Measurements from ENCODE around the gene LIPG. TPM values are rescaled to one million over a fixed set of nuclear protein-coding genes. Genes with fewer than 3 reads are reported as not detected.
A peak's percentile ranks its signal among the peaks of the same experiment; 100 is the strongest.

Gene LIPG
- total and polyA plus RNA-seq, 9 of the 15 experiments (the other 6 are each of a cell fraction or from before 2014, with no cell fraction given) = 0.76 to 1.8 (median 1.3) TPM

DNA sequence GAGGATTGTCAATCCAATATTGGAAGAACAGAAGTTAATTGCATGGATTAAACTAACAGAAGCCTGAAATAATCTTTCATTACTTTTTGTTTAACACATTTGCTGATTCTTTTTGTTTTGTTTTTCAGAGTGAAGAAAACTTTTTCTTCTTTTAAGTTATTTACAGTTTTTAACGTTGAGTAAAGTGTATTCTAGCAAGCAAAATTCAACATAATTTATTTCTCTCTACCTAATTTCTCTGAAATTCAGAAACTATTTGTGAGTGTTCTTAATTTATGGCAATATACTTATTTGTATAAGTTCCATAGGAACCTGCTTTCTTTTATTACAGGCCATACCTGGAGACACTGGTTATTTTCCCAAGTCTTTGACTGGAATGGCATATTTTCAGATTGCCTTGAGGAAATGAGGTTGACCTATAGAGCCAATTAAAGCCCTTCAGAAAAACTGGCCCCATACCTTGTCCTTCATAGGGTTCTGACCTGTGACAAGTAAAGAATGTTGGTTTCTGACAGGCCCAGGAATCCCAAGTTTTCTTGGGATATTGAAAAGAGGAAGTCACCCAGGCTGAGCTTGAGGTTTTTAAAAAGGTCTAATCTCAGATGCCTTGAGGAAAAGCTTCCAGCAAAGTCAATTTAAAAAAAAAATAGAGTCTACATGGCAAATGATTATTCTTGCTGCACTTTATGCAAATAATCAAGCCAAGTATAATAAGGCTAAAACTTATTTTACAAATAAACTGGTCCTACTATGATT, 26.8 kb upstream of the LIPG start:
- Histone ChIP-seq H4K20me1 (replicated peaks; ENCODE audit: control insufficient read depth, insufficient read depth, low read length) (no peaks in the 10 kb centered on the region), H3K27me3 (ENCODE audit: control insufficient read depth in 2 of 2, insufficient read depth in 2 of 2, low read length in 2 of 2) (no peaks in the 10 kb centered on the region), H3K36me3 (ENCODE audit: control insufficient read depth, insufficient read depth, low read length) (no peaks in the 10 kb centered on the region), H3K4me2 (ENCODE audit: insufficient read depth, low read length) (no peak overlapping the region), H3K9me1 (ENCODE audit: control insufficient read depth, insufficient read depth, low read length) (no peaks in the 10 kb centered on the region), H3K9ac (ENCODE audit: insufficient read depth in 1 of 2, low read depth in 2 of 2, low read length in 2 of 2) (no peak overlapping the region), H3K27ac (ENCODE audit: extremely low read depth, low read depth, low read length) (no peak overlapping the region), H3K4me3 (no peak overlapping the region), H3K79me2 (ENCODE audit: control insufficient read depth, insufficient read depth, low read length) (no peaks in the 10 kb centered on the region), H3K9me3 (replicated peaks; ENCODE audit: control insufficient read depth, insufficient read depth, low read depth, low read length) (no peaks in the 10 kb centered on the region; the same call in 1 of the 2 replicates), H2AFZ (ENCODE audit: low read depth, low read length) (no peak overlapping the region), H3K4me1 (replicated peaks in 1 of 2; ENCODE audit: control insufficient read depth in 2 of 2, insufficient read depth in 2 of 2, low read length in 2 of 2) (peaks cover 2 to 3% of the 10 kb centered on the region in 2 experiments; a peak in 2 of 5 replicates)
- in situ Hi-C loops (cut with MboI) = no loop called here
- DNase-seq (ENCODE audit: extremely low read depth in 1 of 4, low spot score in 3 of 4) = no peak
- intact Hi-C loops (cut with micrococcal nuclease) = no loop called here
- WGBS (ENCODE audit: insufficient coverage, low coverage, missing lambda C conversion rate) = 17% methylated on average over 1 of the region's 1 CpG
- FAIRE-seq = no peak
- ChIA-PET CTCF (ENCODE audit: low intra/inter-chr PET ratio) (no interaction called here), POLR2A (no interaction called here)
- no TSS peak for BruUV-seq (replicated peaks)
- ATAC-seq = no peak
- TF ChIP-seq SPI1 (IDR thresholded peaks at IDR 0.05; ENCODE audit: borderline replicate concordance, low read depth, low read length) = peak; percentile 77; the same call in 1 of the 2 replicates
- no peak for TF ChIP-seq WHSC1 (IDR thresholded peaks at IDR 0.05; ENCODE audit: low read length)

DNA sequence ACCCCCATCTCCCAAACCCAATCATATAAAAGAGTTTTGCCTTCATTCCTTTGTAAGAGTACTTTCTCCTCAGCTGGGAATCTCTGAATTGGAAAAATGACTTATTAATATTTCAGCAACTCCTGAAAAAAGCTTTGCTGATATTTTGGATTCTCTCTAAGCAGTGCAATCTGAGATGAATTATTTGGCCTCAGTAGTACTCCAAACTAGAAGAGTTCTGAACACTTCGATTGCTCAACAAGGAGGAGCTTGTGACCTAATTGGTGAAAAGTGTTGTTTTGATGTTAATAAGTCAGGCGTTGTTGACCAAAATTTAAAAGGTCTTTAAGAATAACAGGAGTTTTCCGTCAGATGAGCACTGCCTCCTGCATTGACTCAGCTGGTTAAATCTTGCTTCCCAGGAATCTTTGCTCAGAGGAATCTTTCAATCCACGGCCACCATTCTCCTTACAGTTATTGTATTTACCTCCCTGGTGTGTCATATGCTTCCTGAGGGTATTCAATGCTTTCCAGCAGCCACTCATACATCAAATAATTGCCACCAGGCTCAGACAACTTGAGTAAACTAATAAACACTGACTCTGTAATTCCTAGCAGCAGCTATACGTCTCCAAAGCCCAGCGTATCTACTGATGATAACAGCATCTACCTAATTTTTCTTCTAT, 24.5 kb upstream of the LIPG start:
- H4K20me1 ChIP-seq (replicated peaks; ENCODE audit: control insufficient read depth, insufficient read depth, low read length) = no peaks in the 10 kb centered on the region
- 26% methylated on average over 6 of the region's 6 CpGs for WGBS (ENCODE audit: insufficient coverage, low coverage, missing lambda C conversion rate)
- H2AFZ ChIP-seq (ENCODE audit: low read depth, low read length) = peak overlapping the region; percentile 46; the same call in 1 of the 2 replicates
- H3K4me1 ChIP-seq (replicated peaks in 1 of 2; ENCODE audit: control insufficient read depth in 2 of 2, insufficient read depth in 2 of 2, low read length in 2 of 2) = no peaks in the 10 kb centered on the region
- POLR2A ChIA-PET = interaction anchor here (0.7 to 1.1 kb wide), 2 partner anchors 9 kb away, joined by 3 read pairs; no protein-coding TSS in a partner anchor
- H3K27me3 ChIP-seq (ENCODE audit: control insufficient read depth in 2 of 2, insufficient read depth in 2 of 2, low read length in 2 of 2) = no peaks in the 10 kb centered on the region
- H3K9ac ChIP-seq (ENCODE audit: insufficient read depth in 1 of 2, low read depth in 2 of 2, low read length in 2 of 2) = no peak overlapping the region
- TF ChIP-seq, protein P1, sequence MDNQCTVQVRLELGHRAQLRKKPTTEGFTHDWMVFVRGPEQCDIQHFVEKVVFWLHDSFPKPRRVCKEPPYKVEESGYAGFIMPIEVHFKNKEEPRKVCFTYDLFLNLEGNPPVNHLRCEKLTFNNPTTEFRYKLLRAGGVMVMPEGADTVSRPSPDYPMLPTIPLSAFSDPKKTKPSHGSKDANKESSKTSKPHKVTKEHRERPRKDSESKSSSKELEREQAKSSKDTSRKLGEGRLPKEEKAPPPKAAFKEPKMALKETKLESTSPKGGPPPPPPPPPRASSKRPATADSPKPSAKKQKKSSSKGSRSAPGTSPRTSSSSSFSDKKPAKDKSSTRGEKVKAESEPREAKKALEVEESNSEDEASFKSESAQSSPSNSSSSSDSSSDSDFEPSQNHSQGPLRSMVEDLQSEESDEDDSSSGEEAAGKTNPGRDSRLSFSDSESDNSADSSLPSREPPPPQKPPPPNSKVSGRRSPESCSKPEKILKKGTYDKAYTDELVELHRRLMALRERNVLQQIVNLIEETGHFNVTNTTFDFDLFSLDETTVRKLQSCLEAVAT (IDR thresholded peaks at IDR 0.05) = peak in 1 of 2 experiments; percentile 41; a peak in 1 of 4 replicates
- TF ChIP-seq, protein P2, sequence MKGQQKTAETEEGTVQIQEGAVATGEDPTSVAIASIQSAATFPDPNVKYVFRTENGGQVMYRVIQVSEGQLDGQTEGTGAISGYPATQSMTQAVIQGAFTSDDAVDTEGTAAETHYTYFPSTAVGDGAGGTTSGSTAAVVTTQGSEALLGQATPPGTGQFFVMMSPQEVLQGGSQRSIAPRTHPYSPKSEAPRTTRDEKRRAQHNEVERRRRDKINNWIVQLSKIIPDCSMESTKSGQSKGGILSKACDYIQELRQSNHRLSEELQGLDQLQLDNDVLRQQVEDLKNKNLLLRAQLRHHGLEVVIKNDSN (CRISPR knock-in tag; IDR thresholded peaks at IDR 0.05) = no peak
- no peak overlapping the region for H3K4me2 ChIP-seq (ENCODE audit: insufficient read depth, low read length)
- in situ Hi-C loops (cut with MboI) = no loop called here
- no peak for DNase-seq (ENCODE audit: extremely low read depth in 1 of 4, low spot score in 3 of 4)
- no peaks in the 10 kb centered on the region; the same call in 1 of the 2 replicates for H3K9me3 ChIP-seq (replicated peaks; ENCODE audit: control insufficient read depth, insufficient read depth, low read depth, low read length)
- intact Hi-C loops (cut with micrococcal nuclease) = no loop called here
- H3K27ac ChIP-seq (ENCODE audit: extremely low read depth, low read depth, low read length) = no peak overlapping the region
- FAIRE-seq = no peak
- H3K79me2 ChIP-seq (ENCODE audit: control insufficient read depth, insufficient read depth, low read length) = no peaks in the 10 kb centered on the region
- no TSS peak for BruUV-seq (replicated peaks)
- H3K4me3 ChIP-seq = no peak overlapping the region
- no peak for ATAC-seq
- CTCF ChIA-PET (ENCODE audit: low intra/inter-chr PET ratio) = no interaction called here
- no peaks in the 10 kb centered on the region for H3K36me3 ChIP-seq (ENCODE audit: control insufficient read depth, insufficient read depth, low read length)
- no peaks in the 10 kb centered on the region for H3K9me1 ChIP-seq (ENCODE audit: control insufficient read depth, insufficient read depth, low read length)

Data from K562 (cell line).